LNCaP clone FGC (cell line): Measurements from ENCODE around the gene SUPT5H.

Source experiments
- DNase-seq: peaks from one replicate; pipeline ENCODE4 v3.0.0-alpha.2; 2011; ENCODE audit warnings: low read depth
- H3K4me3 ChIP-seq: 2 replicates; pipeline ENCODE4 v1.5.1; 2011; ENCODE audit warnings: mild to moderate bottlenecking, low read depth, low read length, control low read depth
- CTCF ChIP-seq: IDR thresholded peaks from 2 replicates; pipeline ENCODE4 v1.5.1; 2012; ENCODE audit warnings: mild to moderate bottlenecking; ENCODE audit not compliant: control insufficient read depth, insufficient read depth; ENCODE audit errors: extremely low read depth

Gene SUPT5H

GRCh38 chr19:39428283-39429112 lies 16.9 kb upstream of the SUPT5H start:
- TF ChIP-seq CTCF: no peak
- H3K4me3 ChIP-seq: no peak overlapping the region

GRCh38 chr19:39430675-39431593 lies 14.4 kb upstream of the SUPT5H start:
- H3K4me3 ChIP-seq: 0 out of 2 replicates have a peak overlapping the region, but pooled peaks have one; percentile 3
- TF ChIP-seq CTCF: no peak
- DNase-seq: peak; percentile 99

More at GRCh38 chr19:39428283-39429112, 16.9 kb upstream of the SUPT5H start:
- no peak for DNase-seq

- no peak overlapping the region for H3K4me3 ChIP-seq
- no peak for TF ChIP-seq CTCF
- DNase-seq: no peak
These were observed 12.7 kb upstream of the SUPT5H start for GRCh38 chr19:39432677-39433025.

- H3K4me3 ChIP-seq: peak overlapping the region; percentile 89
- DNase-seq: no peak
- TF ChIP-seq CTCF: no peak
These were observed 11.8 kb upstream of the SUPT5H start for GRCh38 chr19:39433480-39434079.

GRCh38 chr19:39434123-39435076 lies 11.0 kb upstream of the SUPT5H start:
- no peak for TF ChIP-seq CTCF
- peak overlapping the region; percentile 89 for H3K4me3 ChIP-seq
- no peak for DNase-seq
